ENCODE data around the gene BPIFB3. TPM values are rescaled to one million over a fixed set of nuclear protein-coding genes. Genes with fewer than 3 reads are reported as not detected.

Gene BPIFB3
- total and polyA plus RNA-seq, 2 of the 13 experiments (the other 11 are each of a cell fraction or from before 2014, with no cell fraction given), result 0.09 TPM; not detected in 1

DNA sequence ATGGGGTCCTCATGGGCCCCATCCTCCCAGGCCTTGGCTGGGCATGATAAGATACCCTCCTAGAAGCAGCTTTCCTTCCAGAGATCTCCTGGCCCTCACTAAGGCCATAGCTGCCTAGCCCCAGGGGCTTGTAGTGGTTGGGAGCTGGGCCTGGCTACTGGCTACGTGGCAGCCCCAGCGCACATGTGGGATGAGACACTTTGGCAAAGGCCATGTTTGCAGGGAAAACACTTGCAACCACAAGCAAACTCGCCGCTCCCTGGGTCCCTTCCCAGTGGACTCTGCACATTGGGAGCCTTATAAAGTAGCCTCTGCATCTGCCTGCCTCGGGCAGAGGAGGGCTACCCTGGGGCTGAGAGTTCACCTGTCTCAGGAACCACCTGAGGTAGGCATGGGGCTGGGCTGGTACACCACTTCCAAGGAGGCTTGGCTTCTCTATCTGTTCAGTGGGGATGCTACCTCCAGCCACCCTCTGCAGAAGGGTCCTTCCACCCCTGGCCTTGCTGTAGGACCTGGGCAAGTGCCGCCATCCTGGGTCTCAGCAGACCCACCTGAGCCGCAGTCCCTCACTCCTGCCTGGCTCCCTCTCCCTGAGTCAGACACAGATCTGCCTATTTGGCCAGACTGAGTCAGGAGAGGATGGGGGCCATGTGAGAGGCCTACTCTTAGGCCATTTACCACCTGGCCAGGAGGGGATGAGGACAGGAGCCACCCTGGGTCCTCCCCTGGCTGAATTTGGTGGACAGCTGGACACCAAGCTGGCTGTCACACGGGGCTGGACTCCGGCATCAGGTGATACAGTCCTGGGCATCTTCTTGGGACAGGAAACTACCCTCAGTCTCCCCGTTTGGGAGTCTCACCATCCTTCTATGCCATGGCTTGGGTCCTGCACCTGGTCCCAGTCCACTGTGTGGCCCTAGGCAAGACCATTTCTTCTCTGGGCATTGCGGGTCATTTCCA lies 46.0 kb upstream of the BPIFB3 start, which contains the start of gene BPIFB2 (continued):
- TF ChIP-seq ZNF766 (CRISPR knock-in tag; IDR thresholded peaks at IDR 0.05; ENCODE audit: borderline replicate concordance) (peak; percentile 66; the same call in 1 of the 2 replicates), ZNF510 (CRISPR knock-in tag; IDR thresholded peaks at IDR 0.05; ENCODE audit: low read depth) (peak; percentile 95), RBFOX2 (IDR thresholded peaks at IDR 0.05; ENCODE audit: low read depth, low read length) (peak; percentile 77), ERF (CRISPR knock-in tag; IDR thresholded peaks at IDR 0.05) (peak; percentile 92), KDM4B (CRISPR knock-in tag; IDR thresholded peaks at IDR 0.05) (peak; percentile 17; the same call in 1 of the 2 replicates)
- TF ChIP-seq, protein P1, sequence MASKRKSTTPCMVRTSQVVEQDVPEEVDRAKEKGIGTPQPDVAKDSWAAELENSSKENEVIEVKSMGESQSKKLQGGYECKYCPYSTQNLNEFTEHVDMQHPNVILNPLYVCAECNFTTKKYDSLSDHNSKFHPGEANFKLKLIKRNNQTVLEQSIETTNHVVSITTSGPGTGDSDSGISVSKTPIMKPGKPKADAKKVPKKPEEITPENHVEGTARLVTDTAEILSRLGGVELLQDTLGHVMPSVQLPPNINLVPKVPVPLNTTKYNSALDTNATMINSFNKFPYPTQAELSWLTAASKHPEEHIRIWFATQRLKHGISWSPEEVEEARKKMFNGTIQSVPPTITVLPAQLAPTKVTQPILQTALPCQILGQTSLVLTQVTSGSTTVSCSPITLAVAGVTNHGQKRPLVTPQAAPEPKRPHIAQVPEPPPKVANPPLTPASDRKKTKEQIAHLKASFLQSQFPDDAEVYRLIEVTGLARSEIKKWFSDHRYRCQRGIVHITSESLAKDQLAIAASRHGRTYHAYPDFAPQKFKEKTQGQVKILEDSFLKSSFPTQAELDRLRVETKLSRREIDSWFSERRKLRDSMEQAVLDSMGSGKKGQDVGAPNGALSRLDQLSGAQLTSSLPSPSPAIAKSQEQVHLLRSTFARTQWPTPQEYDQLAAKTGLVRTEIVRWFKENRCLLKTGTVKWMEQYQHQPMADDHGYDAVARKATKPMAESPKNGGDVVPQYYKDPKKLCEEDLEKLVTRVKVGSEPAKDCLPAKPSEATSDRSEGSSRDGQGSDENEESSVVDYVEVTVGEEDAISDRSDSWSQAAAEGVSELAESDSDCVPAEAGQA (IDR thresholded peaks at IDR 0.05; ENCODE audit: low read depth), result peak; percentile 15; the same call in 1 of the 2 replicates
- TF ChIP-seq, protein P1 (CRISPR knock-in tag; IDR thresholded peaks at IDR 0.05; ENCODE audit: borderline replicate concordance), result no peak
- TF ChIP-seq, protein P2, sequence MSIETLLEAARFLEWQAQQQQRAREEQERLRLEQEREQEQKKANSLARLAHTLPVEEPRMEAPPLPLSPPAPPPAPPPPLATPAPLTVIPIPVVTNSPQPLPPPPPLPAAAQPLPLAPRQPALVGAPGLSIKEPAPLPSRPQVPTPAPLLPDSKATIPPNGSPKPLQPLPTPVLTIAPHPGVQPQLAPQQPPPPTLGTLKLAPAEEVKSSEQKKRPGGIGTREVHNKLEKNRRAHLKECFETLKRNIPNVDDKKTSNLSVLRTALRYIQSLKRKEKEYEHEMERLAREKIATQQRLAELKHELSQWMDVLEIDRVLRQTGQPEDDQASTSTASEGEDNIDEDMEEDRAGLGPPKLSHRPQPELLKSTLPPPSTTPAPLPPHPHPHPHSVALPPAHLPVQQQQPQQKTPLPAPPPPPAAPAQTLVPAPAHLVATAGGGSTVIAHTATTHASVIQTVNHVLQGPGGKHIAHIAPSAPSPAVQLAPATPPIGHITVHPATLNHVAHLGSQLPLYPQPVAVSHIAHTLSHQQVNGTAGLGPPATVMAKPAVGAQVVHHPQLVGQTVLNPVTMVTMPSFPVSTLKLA (IDR thresholded peaks at IDR 0.05), result peak; percentile 67
- TF ChIP-seq, protein P3, sequence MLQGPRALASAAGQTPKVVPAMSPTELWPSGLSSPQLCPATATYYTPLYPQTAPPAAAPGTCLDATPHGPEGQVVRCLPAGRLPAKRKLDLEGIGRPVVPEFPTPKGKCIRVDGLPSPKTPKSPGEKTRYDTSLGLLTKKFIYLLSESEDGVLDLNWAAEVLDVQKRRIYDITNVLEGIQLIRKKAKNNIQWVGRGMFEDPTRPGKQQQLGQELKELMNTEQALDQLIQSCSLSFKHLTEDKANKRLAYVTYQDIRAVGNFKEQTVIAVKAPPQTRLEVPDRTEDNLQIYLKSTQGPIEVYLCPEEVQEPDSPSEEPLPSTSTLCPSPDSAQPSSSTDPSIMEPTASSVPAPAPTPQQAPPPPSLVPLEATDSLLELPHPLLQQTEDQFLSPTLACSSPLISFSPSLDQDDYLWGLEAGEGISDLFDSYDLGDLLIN (CRISPR knock-in tag; IDR thresholded peaks at IDR 0.05; ENCODE audit: borderline replicate concordance), result peak; percentile 91
- TF ChIP-seq, protein P4, sequence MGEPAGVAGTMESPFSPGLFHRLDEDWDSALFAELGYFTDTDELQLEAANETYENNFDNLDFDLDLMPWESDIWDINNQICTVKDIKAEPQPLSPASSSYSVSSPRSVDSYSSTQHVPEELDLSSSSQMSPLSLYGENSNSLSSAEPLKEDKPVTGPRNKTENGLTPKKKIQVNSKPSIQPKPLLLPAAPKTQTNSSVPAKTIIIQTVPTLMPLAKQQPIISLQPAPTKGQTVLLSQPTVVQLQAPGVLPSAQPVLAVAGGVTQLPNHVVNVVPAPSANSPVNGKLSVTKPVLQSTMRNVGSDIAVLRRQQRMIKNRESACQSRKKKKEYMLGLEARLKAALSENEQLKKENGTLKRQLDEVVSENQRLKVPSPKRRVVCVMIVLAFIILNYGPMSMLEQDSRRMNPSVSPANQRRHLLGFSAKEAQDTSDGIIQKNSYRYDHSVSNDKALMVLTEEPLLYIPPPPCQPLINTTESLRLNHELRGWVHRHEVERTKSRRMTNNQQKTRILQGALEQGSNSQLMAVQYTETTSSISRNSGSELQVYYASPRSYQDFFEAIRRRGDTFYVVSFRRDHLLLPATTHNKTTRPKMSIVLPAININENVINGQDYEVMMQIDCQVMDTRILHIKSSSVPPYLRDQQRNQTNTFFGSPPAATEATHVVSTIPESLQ (CRISPR knock-in tag; conservative IDR thresholded peaks at IDR 0.05), result no peak
- TF ChIP-seq, protein P5, sequence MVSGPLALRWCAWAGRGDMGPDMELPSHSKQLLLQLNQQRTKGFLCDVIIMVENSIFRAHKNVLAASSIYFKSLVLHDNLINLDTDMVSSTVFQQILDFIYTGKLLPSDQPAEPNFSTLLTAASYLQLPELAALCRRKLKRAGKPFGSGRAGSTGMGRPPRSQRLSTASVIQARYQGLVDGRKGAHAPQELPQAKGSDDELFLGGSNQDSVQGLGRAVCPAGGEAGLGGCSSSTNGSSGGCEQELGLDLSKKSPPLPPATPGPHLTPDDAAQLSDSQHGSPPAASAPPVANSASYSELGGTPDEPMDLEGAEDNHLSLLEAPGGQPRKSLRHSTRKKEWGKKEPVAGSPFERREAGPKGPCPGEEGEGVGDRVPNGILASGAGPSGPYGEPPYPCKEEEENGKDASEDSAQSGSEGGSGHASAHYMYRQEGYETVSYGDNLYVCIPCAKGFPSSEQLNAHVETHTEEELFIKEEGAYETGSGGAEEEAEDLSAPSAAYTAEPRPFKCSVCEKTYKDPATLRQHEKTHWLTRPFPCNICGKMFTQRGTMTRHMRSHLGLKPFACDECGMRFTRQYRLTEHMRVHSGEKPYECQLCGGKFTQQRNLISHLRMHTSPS (CRISPR knock-in tag; IDR thresholded peaks at IDR 0.05; ENCODE audit: low read depth), result peak; percentile 83
